GM19468 (cell line): Measurements from ENCODE around the gene SH2B2.

Experiments used
- ATAC-seq: cut with Tn5 transposase; IDR thresholded peaks from one replicate; pipeline ENCODE4 v1.9.1; 2021; ENCODE audit warnings: mild to moderate bottlenecking, moderate library complexity, moderate number of reproducible peaks; ENCODE audit not compliant: unreplicated experiment; ENCODE audit errors: extremely low read depth

The SH2B2 gene

DNA sequence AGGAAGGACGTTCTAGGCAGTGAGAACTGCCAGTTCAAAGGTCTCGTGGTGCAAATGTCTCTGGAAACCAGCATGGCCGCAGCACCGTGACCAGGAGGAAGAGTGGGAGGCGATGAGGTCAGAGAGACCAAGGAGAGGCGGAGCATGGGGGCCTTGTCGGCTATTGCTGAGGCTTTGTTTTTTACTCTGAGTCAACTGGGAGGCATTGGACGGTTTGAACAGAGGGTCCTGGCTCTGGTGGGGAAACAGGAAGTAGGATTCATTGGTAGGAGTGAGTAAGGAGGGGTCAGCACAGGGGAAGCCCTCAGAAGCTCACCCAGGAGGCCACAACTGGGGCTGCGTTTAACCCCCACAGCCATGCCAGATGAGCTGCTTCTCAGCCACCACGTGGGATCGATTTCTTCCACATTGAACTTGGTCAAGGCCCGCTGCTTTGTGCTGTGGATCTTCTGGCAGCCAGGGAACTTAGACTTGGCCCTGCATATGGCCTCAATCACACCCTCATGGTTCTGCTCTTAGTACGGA, 22.2 kb upstream of the SH2B2 start:
- no peak for ATAC-seq

DNA sequence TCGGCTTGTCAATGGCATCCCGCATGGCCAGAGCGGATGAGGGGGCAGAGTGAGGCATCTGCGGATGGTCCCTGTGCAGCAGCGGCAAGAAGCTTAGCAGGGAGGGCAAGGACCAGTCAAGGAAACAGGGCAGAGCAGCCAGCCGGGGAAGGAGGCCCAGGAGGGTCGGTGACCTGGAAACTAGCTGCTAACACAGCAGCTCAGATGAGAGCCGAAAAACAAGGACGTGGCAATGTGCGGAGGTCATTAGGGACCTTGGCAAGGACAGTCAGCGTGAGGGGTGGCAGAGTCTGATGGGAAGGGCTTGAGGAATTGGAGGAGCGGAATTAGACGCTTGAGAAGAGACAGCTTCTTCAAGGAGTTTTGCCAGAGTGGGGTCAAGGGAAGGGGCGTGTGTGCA, 20.1 kb upstream of the SH2B2 start:
- no peak for ATAC-seq

DNA sequence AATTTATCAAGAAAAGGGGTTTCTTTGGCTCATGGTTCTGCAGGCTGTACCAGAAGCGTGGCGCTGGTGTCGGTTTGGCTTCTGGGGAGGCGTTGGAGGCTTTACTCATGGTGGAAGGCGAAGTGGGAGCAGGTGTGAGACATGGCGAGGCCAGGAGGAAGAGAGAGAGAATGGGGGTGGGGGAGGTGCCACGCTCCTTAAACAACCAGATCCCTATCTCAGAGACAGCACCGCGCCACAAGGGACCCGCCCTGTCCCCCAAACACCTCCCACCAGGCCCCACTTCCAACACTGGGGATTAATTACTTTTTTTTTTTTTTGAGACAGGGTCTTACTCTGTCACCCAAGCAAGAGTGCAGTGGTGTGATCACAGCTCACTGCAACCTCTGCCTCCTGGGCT, 18.0 kb upstream of the SH2B2 start:
- no peak for ATAC-seq

DNA sequence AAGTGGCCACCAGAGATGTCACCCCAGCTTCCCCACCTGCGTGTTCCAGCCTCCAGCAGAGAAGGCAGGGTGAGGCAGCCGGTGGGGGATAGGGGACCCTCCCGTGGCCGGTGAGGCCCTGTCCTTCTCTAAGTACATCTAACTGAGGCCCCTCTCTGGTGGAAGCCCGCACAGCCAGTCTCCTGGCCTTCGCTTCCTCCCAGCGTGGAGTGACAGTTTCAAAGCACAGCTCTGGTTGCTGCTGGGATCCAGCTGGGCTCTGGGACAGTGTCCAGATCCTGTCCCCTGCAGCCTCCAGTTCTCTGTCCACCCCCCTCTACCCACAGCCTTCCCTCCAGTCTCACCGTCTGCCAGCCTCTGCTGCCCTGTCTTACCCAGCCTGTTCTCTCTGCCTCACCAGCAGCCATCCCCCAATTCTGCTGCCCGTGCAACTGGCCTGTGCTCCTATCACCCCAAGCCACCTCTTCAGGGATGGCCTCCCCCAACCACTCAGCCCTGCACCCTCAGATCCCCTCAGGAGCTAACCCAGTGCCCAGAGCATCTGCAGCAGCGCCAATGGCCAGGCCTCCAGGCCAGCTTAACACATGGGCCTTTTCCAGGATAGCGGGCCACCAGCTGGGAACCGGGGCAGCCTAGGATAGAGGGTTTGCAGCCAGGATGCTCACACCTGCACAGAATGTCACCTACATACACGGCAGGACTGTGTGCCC, 16.3 kb upstream of the SH2B2 start:
- ATAC-seq, result no peak

DNA sequence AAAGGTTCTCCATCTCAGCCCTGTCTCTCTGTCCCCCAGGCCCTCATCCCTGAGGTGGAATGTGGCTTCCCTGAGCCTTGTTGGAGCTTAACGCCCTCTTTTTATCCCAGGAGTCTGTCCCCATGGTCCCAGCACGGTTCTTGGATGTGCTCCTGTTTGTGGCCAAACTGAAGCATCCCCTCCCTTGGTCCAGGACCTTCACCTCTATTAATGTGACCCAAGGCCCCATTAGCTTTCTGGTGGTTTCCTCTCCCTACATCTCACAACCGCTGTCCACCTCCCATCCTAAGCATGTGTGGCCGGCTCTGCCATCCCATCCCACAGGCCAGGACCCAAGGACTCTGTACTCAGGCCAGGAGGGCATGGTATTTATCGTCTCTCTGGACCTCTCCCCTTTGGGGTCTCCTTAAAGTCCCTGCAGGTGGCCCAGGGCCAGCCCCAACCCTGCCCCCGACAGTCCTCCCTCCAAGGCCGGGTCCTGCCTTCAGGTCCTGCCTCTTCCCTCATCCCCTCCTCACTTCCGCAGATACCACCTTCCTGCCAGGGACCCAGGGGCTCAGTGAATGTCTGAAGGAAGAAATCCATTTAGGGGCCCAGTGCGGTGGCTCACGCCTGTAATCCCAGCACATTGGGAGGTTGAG, 15.4 kb upstream of the SH2B2 start:
- ATAC-seq, result no peak

DNA sequence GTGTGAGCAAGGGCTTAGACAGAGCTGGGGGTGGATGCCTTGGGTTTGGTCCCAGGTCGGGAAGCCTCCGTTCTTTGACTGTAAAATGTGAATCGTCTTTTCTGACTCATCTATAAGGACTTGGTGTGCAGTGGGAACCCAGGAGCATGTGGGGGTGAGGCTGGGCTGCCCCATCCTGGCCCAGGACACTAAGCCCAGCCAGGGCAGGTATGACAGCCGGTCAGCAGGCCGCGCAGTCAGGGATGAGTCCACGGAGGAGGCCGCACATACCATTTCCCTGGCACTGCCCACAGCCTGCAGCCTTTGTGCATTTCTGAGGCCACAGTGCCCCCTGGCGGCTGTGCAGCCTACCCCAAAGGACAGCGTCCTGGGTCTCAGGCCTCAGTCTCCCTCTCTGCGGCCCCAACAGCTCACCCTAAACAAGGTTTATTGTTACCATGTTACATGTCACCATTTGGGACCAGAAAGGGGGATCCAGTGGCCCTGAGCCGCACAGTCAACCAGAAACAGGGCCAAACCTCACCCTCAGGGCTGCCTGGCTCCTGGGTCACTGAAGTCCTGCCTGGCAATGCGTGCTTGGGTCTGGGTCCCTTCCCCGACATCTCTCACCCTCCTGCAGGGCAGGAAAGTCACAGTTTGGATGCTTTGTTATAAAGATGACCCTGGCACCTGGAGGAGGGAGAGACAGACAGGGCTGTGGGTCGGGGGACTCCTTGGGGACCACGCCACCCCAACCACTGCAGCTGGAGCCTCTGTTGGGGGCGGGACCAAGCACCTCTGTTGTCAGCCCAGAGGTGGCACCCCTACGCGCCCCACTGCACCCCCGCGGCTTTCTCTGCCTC, 14.4 kb upstream of the SH2B2 start:
- ATAC-seq, result no peak

DNA sequence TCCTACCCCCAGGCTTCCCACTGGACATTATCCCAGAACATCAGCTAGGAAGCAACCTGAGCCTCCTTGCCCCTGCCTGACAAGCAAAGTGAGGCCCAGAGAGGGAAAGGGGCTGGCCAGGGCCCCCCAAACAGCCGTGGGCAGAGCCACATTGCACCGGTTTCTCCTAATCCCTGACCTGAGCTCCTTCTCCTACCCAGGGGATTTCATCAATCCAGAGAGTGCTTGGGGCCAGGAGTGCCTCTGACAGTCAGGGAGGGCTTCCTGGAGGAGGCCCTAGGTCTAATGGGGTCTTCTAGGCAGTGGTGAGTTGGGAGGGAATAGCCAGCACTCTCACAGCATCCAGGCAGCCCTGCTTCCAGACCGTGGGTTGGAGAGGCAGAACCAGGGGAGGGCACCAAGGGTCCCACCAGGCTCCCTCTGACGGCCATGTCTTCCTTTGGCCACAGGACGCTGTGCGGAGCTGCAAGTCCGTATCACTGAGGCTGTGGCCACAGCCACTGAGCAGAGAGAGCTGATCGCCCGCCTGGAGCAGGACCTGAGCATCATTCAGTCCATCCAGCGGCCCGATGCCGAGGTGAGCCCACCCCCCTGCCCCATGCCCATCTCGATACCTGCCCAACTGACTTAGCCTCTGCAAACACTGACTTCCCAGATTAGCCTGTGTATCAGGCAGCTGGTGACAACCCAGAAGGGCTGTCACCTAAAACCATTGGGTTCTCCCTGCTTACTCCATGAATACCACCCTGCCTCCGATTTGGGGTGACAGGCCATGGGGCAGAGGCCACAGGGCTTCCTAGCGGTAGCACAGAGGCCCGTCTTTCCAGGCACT, 13.5 kb upstream of the SH2B2 start:
- no peak for ATAC-seq

DNA sequence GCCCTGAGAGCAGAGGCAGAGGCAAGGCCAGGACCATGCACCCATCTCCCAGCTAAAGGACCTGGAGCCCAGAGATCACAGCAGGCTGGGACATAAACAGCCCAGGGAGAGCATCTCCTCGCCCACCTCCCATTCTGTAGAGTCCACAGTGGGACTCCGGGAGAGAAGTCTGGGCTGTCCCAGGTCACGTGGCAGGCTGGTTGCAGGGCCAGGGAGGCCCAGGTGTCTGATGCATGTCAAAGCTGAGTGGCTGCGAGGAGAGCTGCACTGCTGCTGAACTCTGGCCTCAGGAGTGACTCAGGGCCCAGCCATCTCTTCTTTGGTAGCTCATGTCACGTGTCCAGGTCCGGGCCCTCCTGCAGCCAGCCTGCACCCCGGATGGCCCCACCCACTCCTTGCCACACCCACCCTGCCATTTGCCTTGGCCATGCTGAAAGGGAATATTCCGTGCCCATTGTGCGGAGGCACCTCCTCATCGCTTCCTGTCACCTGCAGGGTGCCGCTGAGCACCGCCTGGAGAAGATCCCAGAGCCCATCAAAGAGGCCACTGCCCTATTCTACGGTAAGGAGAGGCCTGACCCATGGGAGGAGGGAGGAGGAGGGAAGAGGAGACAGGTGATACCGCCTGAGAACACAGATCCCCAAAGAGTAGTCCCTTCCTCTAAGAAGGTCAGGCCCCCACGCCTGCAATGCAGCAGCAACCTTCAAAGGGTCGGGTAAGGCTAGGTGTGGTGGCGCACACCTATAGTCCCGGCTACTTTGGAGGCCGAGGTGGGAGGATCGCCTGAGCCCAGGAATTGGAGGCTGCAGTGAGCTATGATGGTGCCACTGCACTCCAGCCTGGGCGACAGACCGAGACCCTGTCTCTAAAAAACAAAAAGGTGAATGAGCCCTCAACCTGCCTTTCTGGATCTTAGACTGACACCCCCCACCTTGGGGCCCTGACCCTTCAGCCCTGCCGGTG, 12.6 kb upstream of the SH2B2 start:
- no peak for ATAC-seq

DNA sequence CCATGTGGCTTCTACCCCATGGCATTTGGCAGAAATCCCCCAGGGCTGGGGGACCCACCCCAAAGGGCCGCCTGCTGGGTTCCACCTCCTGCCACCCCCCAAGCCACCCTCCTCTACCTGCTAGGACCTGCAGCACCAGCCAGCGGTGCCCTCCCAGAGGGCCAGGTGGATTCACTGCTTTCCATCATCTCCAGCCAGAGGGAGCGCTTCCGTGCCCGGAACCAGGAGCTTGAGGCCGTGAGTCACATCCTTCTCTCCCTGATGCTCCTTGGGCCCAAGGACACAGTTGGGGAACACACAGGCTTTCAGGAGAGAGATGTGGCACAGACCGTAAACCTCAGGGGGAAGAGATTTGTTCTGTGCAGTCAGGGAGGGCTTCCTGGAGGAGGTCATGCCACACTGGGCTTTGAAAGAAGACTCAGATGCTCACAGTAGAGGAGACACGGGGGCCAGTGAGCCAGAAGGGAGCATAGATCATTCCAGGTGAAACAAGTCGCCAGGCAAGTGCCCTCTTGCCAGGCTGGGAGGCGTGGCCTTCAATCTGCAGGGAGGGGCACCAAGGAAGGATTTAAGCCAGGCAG, 11.5 kb upstream of the SH2B2 start:
- no peak for ATAC-seq

DNA sequence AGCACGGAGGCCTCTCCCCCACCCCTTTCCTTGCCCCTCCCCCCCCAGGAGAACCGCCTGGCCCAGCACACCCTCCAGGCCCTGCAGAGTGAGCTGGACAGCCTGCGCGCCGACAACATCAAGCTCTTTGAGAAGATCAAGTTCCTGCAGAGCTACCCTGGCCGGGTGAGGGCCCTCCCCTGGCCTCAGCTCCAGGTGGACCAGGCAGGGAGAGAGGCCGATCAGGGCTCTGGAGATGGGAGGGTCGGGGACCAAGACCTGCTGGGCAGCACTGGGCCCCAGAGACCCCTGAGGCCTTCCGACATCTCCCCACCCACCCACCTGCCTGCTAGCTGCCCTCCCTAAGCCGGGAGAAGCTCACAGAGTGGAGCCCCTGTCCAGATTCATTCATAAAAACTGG, 8.8 kb upstream of the SH2B2 start:
- no peak for ATAC-seq

DNA sequence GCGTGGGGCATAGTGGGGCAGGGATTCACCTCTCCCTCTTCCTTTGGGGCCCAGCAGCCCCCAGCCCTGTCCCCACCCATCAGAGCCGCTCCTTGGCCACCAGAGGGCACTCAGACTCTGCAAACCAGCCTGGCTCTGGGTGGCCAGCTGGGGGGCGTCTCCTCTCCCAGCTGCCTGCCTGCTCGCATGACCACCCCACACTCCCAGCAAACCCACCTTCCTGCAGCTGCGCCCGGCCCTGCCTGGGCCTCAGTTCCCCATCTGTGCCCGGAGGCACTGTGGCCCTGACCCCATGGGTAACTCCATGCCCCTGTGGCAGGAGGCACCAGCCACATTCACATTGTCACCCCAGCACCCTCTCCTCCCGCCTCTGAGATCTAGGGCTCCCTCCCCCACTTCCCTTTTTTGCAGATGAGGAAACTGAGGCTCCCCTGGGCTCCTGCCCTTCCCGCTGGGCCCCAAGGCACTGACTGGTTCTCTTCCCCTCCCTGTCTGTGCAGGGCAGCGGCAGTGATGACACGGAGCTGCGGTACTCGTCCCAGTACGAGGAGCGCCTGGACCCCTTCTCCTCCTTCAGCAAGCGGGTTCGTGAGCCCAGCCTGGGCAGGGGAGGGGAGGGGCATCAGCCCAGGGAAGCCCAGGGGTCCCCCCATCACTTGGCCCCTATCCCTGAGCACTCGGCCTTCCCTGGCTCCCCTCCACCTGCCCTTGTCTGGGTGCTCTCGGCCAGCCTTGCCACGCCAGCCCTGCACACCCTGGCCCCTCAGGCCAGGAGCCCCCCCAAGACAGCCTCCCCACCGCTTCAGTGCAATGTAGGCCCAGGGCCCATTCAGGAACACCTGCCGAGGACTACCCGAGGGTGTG, 6.9 kb upstream of the SH2B2 start:
- ATAC-seq, result no peak

DNA sequence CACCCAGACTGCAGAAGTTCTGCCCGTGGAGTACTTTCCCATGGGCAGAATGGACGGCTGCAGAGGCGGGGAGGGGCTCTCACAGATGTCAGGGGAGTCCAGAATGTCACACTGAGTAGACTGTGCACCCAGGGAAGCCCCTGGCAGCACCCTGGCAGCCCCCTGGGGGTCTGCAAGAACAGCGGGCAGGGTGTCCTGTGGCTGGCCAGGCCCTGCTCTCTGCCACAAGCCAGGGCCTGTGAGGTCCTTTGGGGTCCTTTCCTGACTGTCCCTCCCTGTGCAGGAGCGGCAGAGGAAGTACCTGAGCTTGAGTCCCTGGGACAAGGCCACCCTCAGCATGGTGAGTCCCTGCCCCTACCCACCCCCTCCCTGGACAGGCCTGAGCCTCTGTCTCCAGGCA, 6.1 kb upstream of the SH2B2 start:
- no peak for ATAC-seq

DNA sequence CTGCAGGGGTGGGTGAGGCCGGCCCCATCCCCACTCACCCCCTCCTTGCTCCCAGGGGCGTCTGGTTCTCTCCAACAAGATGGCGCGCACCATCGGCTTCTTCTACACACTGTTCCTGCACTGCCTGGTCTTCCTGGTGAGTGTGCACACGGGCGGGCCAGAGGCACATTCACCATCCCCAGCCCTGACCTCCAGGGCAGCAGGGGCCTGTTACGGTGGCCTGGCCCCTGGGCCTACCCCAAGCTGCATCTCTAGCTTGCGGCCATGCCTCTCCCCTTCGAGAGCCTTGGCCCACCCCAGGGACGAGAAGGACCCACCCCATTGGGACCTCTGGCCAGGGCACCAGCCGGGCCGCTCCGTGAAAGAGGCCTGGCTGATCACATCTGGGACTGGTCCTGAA, 4.9 kb upstream of the SH2B2 start:
- no peak for ATAC-seq

DNA sequence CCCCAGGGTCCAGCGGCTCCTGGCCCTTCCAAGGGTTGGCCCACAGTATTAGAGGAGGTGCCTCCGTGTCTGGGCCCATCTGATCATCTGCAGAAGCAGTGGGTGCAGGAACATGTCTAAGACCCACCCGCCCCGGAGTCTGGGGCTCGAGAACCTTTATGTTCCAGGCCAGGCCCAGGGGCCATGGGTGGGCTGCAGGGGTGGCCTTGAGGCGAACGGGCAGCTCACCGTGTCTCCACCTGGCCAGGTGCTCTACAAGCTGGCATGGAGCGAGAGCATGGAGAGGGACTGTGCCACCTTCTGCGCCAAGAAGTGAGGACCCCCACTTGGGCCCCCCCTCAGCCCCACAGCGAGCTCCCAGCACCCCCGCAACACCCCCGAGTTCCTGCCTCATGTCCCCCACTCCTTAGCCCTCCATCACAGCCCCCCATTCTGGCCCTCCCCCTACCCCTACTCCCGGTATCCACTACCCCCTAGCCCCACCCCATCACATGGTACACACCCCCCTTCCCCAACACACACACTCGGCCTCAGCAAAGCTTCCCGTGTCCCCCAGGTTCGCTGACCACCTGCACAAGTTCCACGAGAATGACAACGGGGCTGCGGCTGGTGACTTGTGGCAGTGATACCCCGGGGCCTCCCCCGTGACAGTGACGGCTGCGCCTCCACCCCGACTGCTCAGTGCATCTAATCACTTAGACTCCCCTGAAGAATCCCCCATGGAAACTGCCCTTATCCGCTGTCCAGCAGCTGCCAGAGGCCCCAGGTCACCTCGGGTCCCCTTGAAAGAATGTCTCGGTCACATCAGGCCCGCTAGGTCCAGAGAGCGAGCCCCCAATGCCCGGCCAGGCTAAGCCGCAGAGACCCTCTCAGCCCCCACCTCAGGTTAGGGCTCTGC, 4.0 kb upstream of the SH2B2 start:
- ATAC-seq, result no peak

DNA sequence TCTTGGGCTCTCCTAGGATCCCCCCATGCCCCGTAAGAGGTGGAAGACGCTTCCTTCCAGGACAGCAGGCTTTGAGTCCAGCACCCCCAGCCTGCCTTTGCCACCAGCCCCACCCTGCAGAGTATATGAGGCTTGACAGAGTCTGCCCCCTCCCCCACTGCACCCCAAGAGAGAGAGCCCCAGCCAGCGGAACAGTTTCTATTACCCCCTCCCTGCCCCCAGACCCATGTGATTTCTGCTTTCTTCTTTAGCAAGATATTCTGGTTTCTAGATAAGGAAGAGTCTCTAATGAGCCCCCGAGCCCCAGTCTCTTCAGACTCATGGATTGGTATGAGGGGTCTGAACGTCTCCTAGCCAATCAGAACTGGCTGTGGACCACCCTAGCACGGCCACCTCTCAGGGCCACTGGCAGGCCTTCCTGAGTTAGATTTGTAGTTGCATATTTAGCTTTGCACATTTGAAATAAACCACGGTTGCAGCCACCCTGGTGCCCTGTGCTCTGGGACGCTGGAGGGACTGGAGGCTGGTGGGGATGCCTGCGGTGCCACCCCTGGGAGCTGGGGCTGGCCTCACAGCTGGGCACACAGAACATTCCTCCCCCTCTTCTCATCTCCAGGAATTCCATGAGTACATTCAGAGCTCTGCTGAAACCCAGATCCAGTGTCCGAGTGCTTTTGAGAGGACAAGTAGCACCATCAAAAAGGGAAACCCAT, 3.0 kb upstream of the SH2B2 start:
- ATAC-seq, result no peak

DNA sequence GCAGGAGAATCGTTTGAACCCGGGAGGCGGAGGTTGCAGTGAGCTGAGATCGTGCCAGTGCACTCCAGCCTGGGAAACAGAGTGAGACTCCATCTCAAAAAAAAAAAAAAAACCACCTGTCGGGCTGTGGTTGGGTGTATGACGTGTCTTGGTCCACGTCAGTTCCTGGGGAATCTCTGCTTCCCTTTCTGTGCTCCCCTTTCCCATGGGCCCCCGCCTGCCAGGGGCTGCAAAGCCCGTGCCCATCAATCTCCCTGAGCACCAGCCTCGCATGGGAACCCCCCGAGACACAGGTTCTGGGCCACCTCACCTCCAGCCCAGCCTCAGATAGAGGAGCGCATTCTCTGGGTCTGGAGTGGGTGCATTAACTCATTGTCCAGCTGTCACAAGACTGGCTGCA, 2.3 kb upstream of the SH2B2 start:
- no peak for ATAC-seq
